ENCODE results near the gene SCYGR5. TPM values are rescaled to one million over a fixed set of nuclear protein-coding genes. Genes with fewer than 3 reads are reported as not detected.

SCYGR5 gene
- total and polyA plus RNA-seq, 2 experiments from 2014 or later: not detected

GRCh38 chr2:227696990-227697679 is 30.5 kb downstream of the SCYGR5 start:
- Histone ChIP-seq H4K20me1 (replicated peaks; ENCODE audit: insufficient read depth) (no peaks in the 10 kb centered on the region), H3K36me3 (ENCODE audit: insufficient read depth) (no peaks in the 10 kb centered on the region), H3F3A (replicated peaks; ENCODE audit: low read depth) (no peaks in the 10 kb centered on the region), H3K4me2 (no peak overlapping the region), H3K27ac (ENCODE audit: low read depth) (no peak overlapping the region), H3K79me2 (replicated peaks; ENCODE audit: insufficient read depth) (no peaks in the 10 kb centered on the region), H3K4me3 (no peak overlapping the region), H3K27me3 (ENCODE audit: insufficient read depth) (no peaks in the 10 kb centered on the region), H3K9me2 (ENCODE audit: insufficient read depth) (peaks cover 3% of the 10 kb centered on the region; the same call in 1 of the 2 replicates), H3K4me1 (ENCODE audit: insufficient read depth) (no peaks in the 10 kb centered on the region), H2AFZ (no peak overlapping the region)
- H3K4me1 Mint-ChIP-seq: no peaks in the 10 kb centered on the region
- H3K27me3 Mint-ChIP-seq (ENCODE audit: insufficient read depth, low read depth, poor library complexity): no peaks in the 10 kb centered on the region
- no peak for DNase-seq (ENCODE audit: low spot score)
- no peaks in the 10 kb centered on the region; the same call in 1 of the 3 replicates for H3K9me3 Mint-ChIP-seq
- H3K27ac Mint-ChIP-seq: no peak overlapping the region
- no peak overlapping the region for H3K4me3 Mint-ChIP-seq
- no peak for ATAC-seq
- H3K36me3 Mint-ChIP-seq (ENCODE audit: low read depth): peaks cover 12% of the 10 kb centered on the region; the same call in 2 of the 3 replicates
- TF ChIP-seq ETS1 (IDR thresholded peaks at IDR 0.05) (no peak), POLR2AphosphoS5 (IDR thresholded peaks at IDR 0.05; ENCODE audit: low read depth) (no peak), STAT1 (IDR thresholded peaks at IDR 0.05; ENCODE audit: unreplicated experiment) (no peak), CREB1 (CRISPR knock-in tag; IDR thresholded peaks at IDR 0.05; ENCODE audit: low read depth) (no peak), EZH2 (IDR thresholded peaks at IDR 0.05; ENCODE audit: low read depth, unreplicated experiment) (no peak), CTCF (conservative IDR thresholded peaks at IDR 0.05; ENCODE audit: low read depth in 2 of 2) (no peak)

- ATAC-seq (no peak), DNase-seq (ENCODE audit: low spot score) (peak; percentile 11)
- Mint-ChIP-seq H3K27ac (no peak overlapping the region), H3K36me3 (ENCODE audit: low read depth) (peaks cover 18% of the 10 kb centered on the region; the same call in 2 of the 3 replicates), H3K27me3 (ENCODE audit: insufficient read depth, low read depth, poor library complexity) (peaks cover 2% of the 10 kb centered on the region), H3K4me3 (no peak overlapping the region), H3K4me1 (no peaks in the 10 kb centered on the region), H3K9me3 (no peaks in the 10 kb centered on the region)
- no peak for TF ChIP-seq JUNB (IDR thresholded peaks at IDR 0.05; ENCODE audit: unreplicated experiment)
- no peak for TF ChIP-seq EZH2 (IDR thresholded peaks at IDR 0.05; ENCODE audit: low read depth, unreplicated experiment)
- no peak for TF ChIP-seq ETS1 (IDR thresholded peaks at IDR 0.05)
- TF ChIP-seq ZNF331 (CRISPR knock-in tag; IDR thresholded peaks at IDR 0.05; ENCODE audit: low read depth): no peak
- no peak for TF ChIP-seq ZNF114 (CRISPR knock-in tag; IDR thresholded peaks at IDR 0.05)
- no peak for TF ChIP-seq EZH2phosphoT487 (IDR thresholded peaks at IDR 0.05; ENCODE audit: unreplicated experiment)
- TF ChIP-seq REST (IDR thresholded peaks at IDR 0.05; ENCODE audit: unreplicated experiment): no peak
- TF ChIP-seq NANOG (IDR thresholded peaks at IDR 0.05; ENCODE audit: borderline replicate concordance): no peak
- no peak for TF ChIP-seq STAT1 (IDR thresholded peaks at IDR 0.05; ENCODE audit: unreplicated experiment)
- no peaks in the 10 kb centered on the region for H4K20me1 ChIP-seq (replicated peaks; ENCODE audit: insufficient read depth)
- H3K4me3 ChIP-seq: no peak overlapping the region
- H3K27ac ChIP-seq (ENCODE audit: low read depth): no peak overlapping the region
- peaks cover 3% of the 10 kb centered on the region; the same call in 1 of the 2 replicates for H3K9me2 ChIP-seq (ENCODE audit: insufficient read depth)
- H3K27me3 ChIP-seq (ENCODE audit: insufficient read depth): no peaks in the 10 kb centered on the region
- H2AFZ ChIP-seq: no peak overlapping the region
- no peak overlapping the region for H3K4me2 ChIP-seq
- no peaks in the 10 kb centered on the region for H3K79me2 ChIP-seq (replicated peaks; ENCODE audit: insufficient read depth)
- peaks cover 6% of the 10 kb centered on the region; the same call in 1 of the 2 replicates for H3K4me1 ChIP-seq (ENCODE audit: insufficient read depth)
- no peaks in the 10 kb centered on the region for H3F3A ChIP-seq (replicated peaks; ENCODE audit: low read depth)
- H3K36me3 ChIP-seq (ENCODE audit: insufficient read depth): no peaks in the 10 kb centered on the region
Measured at GRCh38 chr2:227701556-227701955, 35.0 kb downstream of the SCYGR5 start.
